AG04450 (cell line): ENCODE measurements around the gene ZSWIM8. TPM values are rescaled to one million over a fixed set of nuclear protein-coding genes. Genes with fewer than 3 reads are reported as not detected.

Experiments
- CTCF ChIA-PET: fragments of 300-600, 350-600 bp; formaldehyde crosslinking; extraction: SDS; loops from one replicate; lab custom pipeline; 2022; ENCODE audit warnings: antibody characterized with exemption, inconsistent platforms; lab: Charles Lee
- POLR2A ChIA-PET: fragments of 350-600 bp; formaldehyde crosslinking; extraction: SDS; loops from one replicate; lab custom pipeline; 2021; ENCODE audit warnings: antibody characterized with exemption, inconsistent platforms; lab: Yijun Ruan, JAX
- DNase-seq: peaks from one replicate; pipeline ENCODE4 v3.0.0-alpha.2; 2011; ENCODE audit warnings: low read depth, low spot score
- H3K27ac ChIP-seq: one replicate; pipeline ENCODE4 v1.5.1; 2012; ENCODE audit warnings: low read depth, low read length, control low read depth
- H3K27me3 ChIP-seq: one replicate; pipeline ENCODE4 v1.6.0; 2012; ENCODE audit warnings: low read length; ENCODE audit not compliant: control insufficient read depth, insufficient read depth
- H3K4me3 ChIP-seq: 2 replicates; pipeline ENCODE4 v1.5.1; 2011; ENCODE audit warnings: mild to moderate bottlenecking, low read depth, low read length, control low read depth
- H3K9me3 ChIP-seq: 2 replicates; pipeline ENCODE4 v1.5.1; 2012; ENCODE audit warnings: low read length; ENCODE audit not compliant: control insufficient read depth, insufficient read depth
- CTCF ChIP-seq: IDR thresholded peaks from 2 replicates; pipeline ENCODE4 v1.5.1; 2011; ENCODE audit warnings: low read depth, low read length, control low read depth, inconsistent platforms
- polyA plus RNA-seq: library from polyadenylated mRNA; depleted of rRNA; stranded (reverse); fragments of >200 nt; gene quantifications from 2 replicates; pipeline ENCODE4 v1.2.3, GENCODE V29; 2011

ZSWIM8 gene
- polyA plus RNA-seq, 1 experiment = 44.2 TPM

GRCh38 chr10:73768881-73769280, 16.5 kb upstream of the ZSWIM8 start:
- no peak overlapping the region for H3K27ac ChIP-seq
- CTCF ChIA-PET = no interaction called here
- POLR2A ChIA-PET = no interaction called here
- H3K9me3 ChIP-seq = no peaks in the 10 kb centered on the region; the same call in 1 of the 2 replicates
- TF ChIP-seq CTCF = no peak
- no peak for DNase-seq
- H3K27me3 ChIP-seq = no peaks in the 10 kb centered on the region
- no peak overlapping the region for H3K4me3 ChIP-seq

GRCh38 chr10:73769396-73769795, 16.0 kb upstream of the ZSWIM8 start:
- Histone ChIP-seq H3K27me3 (no peaks in the 10 kb centered on the region), H3K27ac (no peak overlapping the region), H3K9me3 (no peaks in the 10 kb centered on the region; the same call in 1 of the 2 replicates), H3K4me3 (no peak overlapping the region)
- no peak for DNase-seq
- ChIA-PET POLR2A (no interaction called here), CTCF (no interaction called here)
- no peak for TF ChIP-seq CTCF

- H3K9me3 ChIP-seq = no peaks in the 10 kb centered on the region; the same call in 1 of the 2 replicates
- POLR2A ChIA-PET = interaction anchor here (0.6 to 3.1 kb wide), 5 partner anchors 9 to 310 kb away, joined by 3 to 28 read pairs (median 10); partner anchors contain the start of genes CHCHD1, SEC24C and ZSWIM8
- no peak for TF ChIP-seq CTCF
- DNase-seq = peak; percentile 36
- CTCF ChIA-PET = no interaction called here
- no peaks in the 10 kb centered on the region for H3K27me3 ChIP-seq
- H3K27ac ChIP-seq = peak overlapping the region; percentile 87
- H3K4me3 ChIP-seq = peak overlapping the region; percentile 80
These were observed 13.6 kb upstream of the ZSWIM8 start for GRCh38 chr10:73771722-73772280.

GRCh38 chr10:73772281-73773151, 12.9 kb upstream of the ZSWIM8 start:
- no peaks in the 10 kb centered on the region for H3K27me3 ChIP-seq
- TF ChIP-seq CTCF = no peak
- H3K9me3 ChIP-seq = no peaks in the 10 kb centered on the region; the same call in 1 of the 2 replicates
- H3K27ac ChIP-seq = peak overlapping the region; percentile 87
- CTCF ChIA-PET = interaction anchor here (1.3 kb wide), 1 partner anchor 168 kb away, joined by 3 read pairs; no protein-coding TSS in a partner anchor
- DNase-seq = peak; percentile 48
- peak overlapping the region; percentile 80 for H3K4me3 ChIP-seq
- POLR2A ChIA-PET = interaction anchor here (0.6 to 3.1 kb wide), 6 partner anchors 9 to 309 kb away, joined by 3 to 28 read pairs (median 8); partner anchors contain the start of genes CHCHD1, SEC24C and ZSWIM8
